22Rv1 (cell line): ENCODE results near the gene CACNA1A.

Experiments used
- ZFX ChIP-seq: fragments of 450-650 bp; IDR thresholded peaks from 2 replicates; pipeline ENCODE4 v1.6.1; 2017; ENCODE audit warnings: antibody characterized with exemption, borderline replicate concordance
- TF ChIP-seq, protein P1 (sequence below): fragments of 450-650 bp; IDR thresholded peaks from 2 replicates; pipeline ENCODE4 v1.5.1; 2017; ENCODE audit warnings: mild to moderate bottlenecking

DNA sequence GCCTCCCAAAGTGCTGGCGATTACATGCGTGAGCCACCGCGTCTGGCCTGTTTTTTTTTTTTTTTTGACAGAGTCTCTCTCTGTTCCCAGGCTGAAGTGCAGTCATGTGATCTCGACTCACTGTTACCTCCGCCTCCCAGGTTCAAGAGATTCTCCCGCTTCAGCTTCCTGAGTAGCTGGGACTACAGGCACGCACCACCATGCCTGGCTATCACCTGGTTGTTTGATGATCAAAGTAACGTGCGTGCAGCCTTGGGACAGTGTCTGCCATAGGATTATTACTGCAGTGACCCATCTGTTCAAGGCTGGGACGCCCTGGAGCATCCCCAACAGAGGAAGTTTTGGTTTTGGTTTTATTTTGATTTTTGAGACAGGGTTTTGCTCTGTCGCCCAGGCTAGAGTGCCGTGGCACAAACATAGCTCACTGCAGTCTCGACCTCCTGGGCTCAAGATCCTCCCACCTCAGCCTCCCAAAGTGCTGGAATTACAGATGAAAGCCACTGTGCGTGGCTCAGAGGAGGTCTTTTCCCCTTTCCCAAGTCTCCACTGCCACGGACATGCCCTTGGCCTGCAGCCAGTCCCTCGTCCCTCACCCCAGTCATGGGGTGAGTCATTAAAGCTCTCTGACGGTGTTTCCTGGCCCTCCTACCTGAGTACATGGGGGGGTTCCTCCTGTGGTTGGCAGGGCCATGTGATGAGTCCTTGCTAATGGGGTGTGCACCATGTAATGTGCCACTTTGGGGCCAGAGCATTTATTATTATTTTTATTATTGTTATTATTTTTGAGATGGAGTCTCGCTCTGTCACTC is 290.5 kb downstream of the CACNA1A start:
- TF ChIP-seq, protein P1, sequence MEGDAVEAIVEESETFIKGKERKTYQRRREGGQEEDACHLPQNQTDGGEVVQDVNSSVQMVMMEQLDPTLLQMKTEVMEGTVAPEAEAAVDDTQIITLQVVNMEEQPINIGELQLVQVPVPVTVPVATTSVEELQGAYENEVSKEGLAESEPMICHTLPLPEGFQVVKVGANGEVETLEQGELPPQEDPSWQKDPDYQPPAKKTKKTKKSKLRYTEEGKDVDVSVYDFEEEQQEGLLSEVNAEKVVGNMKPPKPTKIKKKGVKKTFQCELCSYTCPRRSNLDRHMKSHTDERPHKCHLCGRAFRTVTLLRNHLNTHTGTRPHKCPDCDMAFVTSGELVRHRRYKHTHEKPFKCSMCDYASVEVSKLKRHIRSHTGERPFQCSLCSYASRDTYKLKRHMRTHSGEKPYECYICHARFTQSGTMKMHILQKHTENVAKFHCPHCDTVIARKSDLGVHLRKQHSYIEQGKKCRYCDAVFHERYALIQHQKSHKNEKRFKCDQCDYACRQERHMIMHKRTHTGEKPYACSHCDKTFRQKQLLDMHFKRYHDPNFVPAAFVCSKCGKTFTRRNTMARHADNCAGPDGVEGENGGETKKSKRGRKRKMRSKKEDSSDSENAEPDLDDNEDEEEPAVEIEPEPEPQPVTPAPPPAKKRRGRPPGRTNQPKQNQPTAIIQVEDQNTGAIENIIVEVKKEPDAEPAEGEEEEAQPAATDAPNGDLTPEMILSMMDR: no peak
- TF ChIP-seq ZFX: no peak
